HEK293 (cell line): ENCODE measurements around the gene PIK3R3.
"Not testable (repeated sequence)": the region's sequence is repeated elsewhere in the genome, so short reads cannot be mapped to it uniquely, and the experiment has no call there.

Source experiments
- CTCF ChIA-PET: fragments of 350-600 bp; formaldehyde crosslinking; extraction: SDS; loops from one replicate; lab custom pipeline; 2021; ENCODE audit warnings: antibody characterized with exemption; lab: Yijun Ruan, JAX
- POLR2A ChIA-PET: fragments of 300-600 bp; formaldehyde crosslinking; extraction: SDS; loops from one replicate; lab custom pipeline; 2020; ENCODE audit warnings: antibody characterized with exemption, inconsistent platforms; lab: Yijun Ruan, JAX
- H3K27ac ChIP-seq: fragments of 200-500 bp; sonication (Bioruptor generic); 2 replicates; pipeline ENCODE4 v1.5.1; 2014; ENCODE audit warnings: low read depth, low read length, control low read depth, inconsistent platforms; ENCODE audit errors: extremely low read depth
- H3K36me3 ChIP-seq, 2 experiments: fragments of 200-500 bp in 1 of 2; sonication (Bioruptor generic) in 1 of 2; 1 replicate in 1 of 2; 2 replicates in 1 of 2; pipeline ENCODE4 v1.5.1; 2014 to 2017; ENCODE audit warnings: inconsistent platforms in 2 of 2, low read length in 2 of 2; ENCODE audit not compliant: control insufficient read depth in 2 of 2, insufficient read depth in 1 of 2
- H3K4me1 ChIP-seq: fragments of 200-500 bp; sonication (Bioruptor generic); 2 replicates; pipeline ENCODE4 v1.5.1; 2014; ENCODE audit warnings: mild to moderate bottlenecking, low read length, inconsistent platforms; ENCODE audit not compliant: control insufficient read depth, insufficient read depth
- H3K4me3 ChIP-seq: 2 replicates; pipeline ENCODE4 v1.5.1; 2011; ENCODE audit warnings: low read depth, mild to moderate bottlenecking, control low read depth, low read length, moderate library complexity
- H3K9me3 ChIP-seq: fragments of 200-500 bp; sonication (Bioruptor generic); 2 replicates; pipeline ENCODE4 v1.5.1; 2014; ENCODE audit warnings: low read depth, low read length, inconsistent platforms; ENCODE audit not compliant: control insufficient read depth, insufficient read depth
- ATF2 ChIP-seq: fragments of 450-650 bp; formaldehyde crosslinking; IDR thresholded peaks from 2 replicates; pipeline ENCODE4 v1.5.1; 2016; ENCODE audit warnings: missing biosample characterization, missing genetic modification characterization, low read depth
- GFI1B ChIP-seq: fragments of 450-650 bp; formaldehyde crosslinking; IDR thresholded peaks from 2 replicates; pipeline ENCODE4 v1.5.1; 2016; ENCODE audit warnings: missing biosample characterization, missing genetic modification characterization
- GLI2 ChIP-seq: fragments of 450-650 bp; formaldehyde crosslinking; IDR thresholded peaks from 2 replicates; pipeline ENCODE4; 2017; ENCODE audit warnings: missing biosample characterization, missing genetic modification characterization, low read depth, borderline replicate concordance
- GLIS2 ChIP-seq: fragments of 450-650 bp; formaldehyde crosslinking; IDR thresholded peaks from 2 replicates; pipeline ENCODE4 v1.5.1; 2016; ENCODE audit warnings: missing biosample characterization, missing genetic modification characterization
- IKZF3 ChIP-seq: fragments of 450-650 bp; IDR thresholded peaks from 2 replicates; pipeline ENCODE4 v1.5.0; 2018; ENCODE audit warnings: missing biosample characterization, mild to moderate bottlenecking, missing genetic modification characterization, moderate library complexity
- OVOL3 ChIP-seq: fragments of 450-650 bp; formaldehyde crosslinking; IDR thresholded peaks from 2 replicates; pipeline ENCODE4 v1.5.1; 2016; ENCODE audit warnings: missing biosample characterization, missing genetic modification characterization
- SCRT1 ChIP-seq: fragments of 450-650 bp; formaldehyde crosslinking; IDR thresholded peaks from 2 replicates; pipeline ENCODE4 v1.5.1; 2016; ENCODE audit warnings: missing biosample characterization, missing genetic modification characterization, borderline replicate concordance
- SCRT2 ChIP-seq: fragments of 450-650 bp; formaldehyde crosslinking; IDR thresholded peaks from 2 replicates; pipeline ENCODE4 v1.5.1; 2016; ENCODE audit warnings: missing biosample characterization, missing genetic modification characterization
- TCF7L2 ChIP-seq: IDR thresholded peaks from 2 replicates; pipeline ENCODE4 v1.6.1; 2011; ENCODE audit warnings: low read depth, mild to moderate bottlenecking, inconsistent platforms, low read length, moderate library complexity, borderline replicate concordance
- ZIC2 ChIP-seq: fragments of 450-650 bp; formaldehyde crosslinking; IDR thresholded peaks from 2 replicates; pipeline ENCODE4 v1.5.1; 2016; ENCODE audit warnings: missing biosample characterization, missing genetic modification characterization
- ZNF121 ChIP-seq: fragments of 450-650 bp; formaldehyde crosslinking; IDR thresholded peaks from 2 replicates; pipeline ENCODE4 v1.5.1; 2016; ENCODE audit warnings: missing biosample characterization, missing genetic modification characterization
- ZNF221 ChIP-seq: fragments of 450-650 bp; formaldehyde crosslinking; IDR thresholded peaks from 2 replicates; pipeline ENCODE4 v1.5.1; 2017; ENCODE audit warnings: missing biosample characterization, missing genetic modification characterization, borderline replicate concordance
- ZNF223 ChIP-seq: fragments of 450-650 bp; formaldehyde crosslinking; IDR thresholded peaks from 2 replicates; pipeline ENCODE4 v1.5.1; 2016; ENCODE audit warnings: missing biosample characterization, missing genetic modification characterization
- ZNF549 ChIP-seq: fragments of 450-650 bp; IDR thresholded peaks from 2 replicates; pipeline ENCODE4 v1.5.1; 2018; ENCODE audit warnings: missing biosample characterization, missing genetic modification characterization, mild to moderate bottlenecking, inconsistent platforms, moderate library complexity
- ZNF596 ChIP-seq: fragments of 450-650 bp; IDR thresholded peaks from 2 replicates; pipeline ENCODE4 v1.5.0; 2018; ENCODE audit warnings: missing biosample characterization, mild to moderate bottlenecking, missing genetic modification characterization, moderate library complexity
- ZNF623 ChIP-seq: fragments of 450-650 bp; formaldehyde crosslinking; IDR thresholded peaks from 2 replicates; pipeline ENCODE4 v1.5.1; 2016; ENCODE audit warnings: missing biosample characterization, missing genetic modification characterization
- ZNF624 ChIP-seq: fragments of 450-650 bp; formaldehyde crosslinking; IDR thresholded peaks from 2 replicates; pipeline ENCODE4 v1.5.1; 2017; ENCODE audit warnings: missing biosample characterization, missing genetic modification characterization
- ZNF629 ChIP-seq: fragments of 450-650 bp; formaldehyde crosslinking; IDR thresholded peaks from 2 replicates; pipeline ENCODE4 v1.5.1; 2017; ENCODE audit warnings: missing biosample characterization, missing genetic modification characterization
- ZNF670 ChIP-seq: fragments of 450-650 bp; formaldehyde crosslinking; IDR thresholded peaks from 2 replicates; pipeline ENCODE4 v1.5.1; 2016; ENCODE audit warnings: missing biosample characterization, missing genetic modification characterization, low read depth
- ZNF692 ChIP-seq: fragments of 450-650 bp; formaldehyde crosslinking; IDR thresholded peaks from 2 replicates; pipeline ENCODE4 v1.5.1; 2016; ENCODE audit warnings: missing biosample characterization, missing genetic modification characterization
- ZNF701 ChIP-seq: fragments of 450-650 bp; formaldehyde crosslinking; IDR thresholded peaks from 2 replicates; pipeline ENCODE4 v1.5.1; 2016; ENCODE audit warnings: missing biosample characterization, missing genetic modification characterization
- ZSCAN5A ChIP-seq: fragments of 450-650 bp; formaldehyde crosslinking; IDR thresholded peaks from 2 replicates; pipeline ENCODE4 v1.5.1; 2016; ENCODE audit warnings: missing biosample characterization, missing genetic modification characterization

Gene PIK3R3

GRCh38 chr1:46061146-46061545 is 71.3 kb downstream of the PIK3R3 start:
- CTCF ChIA-PET: no interaction called here
- TF ChIP-seq ZNF223 (tag by site-specific recombination) (no peak), ZNF596 (tag by site-specific recombination) (no peak)
- TF ChIP-seq, all 188 proteins: peak for 0
- Histone ChIP-seq H3K4me1 (no peaks in the 10 kb centered on the region), H3K36me3 (peaks cover 19 to 40% of the 10 kb centered on the region in 2 experiments), H3K4me3 (no peak overlapping the region), H3K27ac (no peak overlapping the region), H3K9me3 (no peaks in the 10 kb centered on the region)
- POLR2A ChIA-PET: no interaction called here

- H3K4me3 ChIP-seq: no peak overlapping the region
- CTCF ChIA-PET: no interaction called here
Observed at GRCh38 chr1:46058936-46059335, 73.5 kb downstream of the PIK3R3 start.

GRCh38 chr1:46057781-46058180 is 74.6 kb downstream of the PIK3R3 start:
- no peak overlapping the region for H3K4me3 ChIP-seq
- H3K36me3 ChIP-seq: peaks cover 13 to 41% of the 10 kb centered on the region in 2 experiments
- TF ChIP-seq ZNF624 (tag by site-specific recombination) (no peak), ATF2 (tag by site-specific recombination) (no peak), ZNF629 (tag by site-specific recombination) (no peak), SCRT2 (no peak), GFI1B (tag by site-specific recombination) (no peak), ZNF701 (tag by site-specific recombination) (no peak), ZNF221 (tag by site-specific recombination) (no peak), TCF7L2 (no peak), GLI2 (no peak), ZNF692 (tag by site-specific recombination) (no peak)
- TF ChIP-seq, all 188 proteins: peak for 0
- ChIA-PET POLR2A (no interaction called here), CTCF (no interaction called here)
- H3K27ac ChIP-seq: no peak overlapping the region
- no peaks in the 10 kb centered on the region for H3K4me1 ChIP-seq
- H3K9me3 ChIP-seq: no peaks in the 10 kb centered on the region

More at GRCh38 chr1:46058936-46059335, 73.5 kb downstream of the PIK3R3 start:
- H3K4me1 ChIP-seq: no peaks in the 10 kb centered on the region
- H3K36me3 ChIP-seq: peaks cover 16 to 36% of the 10 kb centered on the region in 2 experiments
- POLR2A ChIA-PET: no interaction called here
- no peaks in the 10 kb centered on the region for H3K9me3 ChIP-seq
- TF ChIP-seq GFI1B (tag by site-specific recombination) (no peak), ZNF623 (tag by site-specific recombination) (no peak), ZSCAN5A (tag by site-specific recombination) (no peak), OVOL3 (tag by site-specific recombination) (no peak), GLIS2 (tag by site-specific recombination) (no peak), IKZF3 (tag by site-specific recombination) (no peak), ZNF549 (tag by site-specific recombination) (no peak), SCRT1 (tag by site-specific recombination) (no peak), ZIC2 (tag by site-specific recombination) (no peak), ZNF670 (tag by site-specific recombination) (no peak), ZNF121 (tag by site-specific recombination) (no peak)
- H3K27ac ChIP-seq: no peak overlapping the region

- POLR2A ChIA-PET, H3K4me1 ChIP-seq, CTCF ChIA-PET, H3K4me3 ChIP-seq, H3K9me3 ChIP-seq, H3K27ac ChIP-seq: not testable (repeated sequence)
- H3K36me3 ChIP-seq: peaks cover 7 to 44% of the 10 kb centered on the region in 2 experiments
Observed at GRCh38 chr1:46057215-46057614, 75.2 kb downstream of the PIK3R3 start.
